ENCODE results near the gene DAB2.

GRCh38 chr5:39387293-39387692 lies 37.5 kb downstream of the DAB2 start:
- TF ChIP-seq CTCF (IDR thresholded peaks at IDR 0.05 in 4 of 5, conservative IDR thresholded peaks at IDR 0.05 in 1 of 5) = no peak
- no peak for TF ChIP-seq POLR2A (IDR thresholded peaks at IDR 0.05)

Measured in gastrocnemius medialis (tissue), 4 donors.